ENCODE measurements around the gene CCND1.

GRCh38 chr11:69657911-69658625 is 17.1 kb downstream of the CCND1 start:
- no peak for TF ChIP-seq POLR2AphosphoS5 (IDR thresholded peaks at IDR 0.05; ENCODE audit: low read depth, low read length)
- no peak for TF ChIP-seq POLR2A (IDR thresholded peaks at IDR 0.05; ENCODE audit: low read depth, low read length)

Measured in GM12891 (cell line).